ENCODE measurements around the gene DNAJC12.

The DNAJC12 gene

DNA sequence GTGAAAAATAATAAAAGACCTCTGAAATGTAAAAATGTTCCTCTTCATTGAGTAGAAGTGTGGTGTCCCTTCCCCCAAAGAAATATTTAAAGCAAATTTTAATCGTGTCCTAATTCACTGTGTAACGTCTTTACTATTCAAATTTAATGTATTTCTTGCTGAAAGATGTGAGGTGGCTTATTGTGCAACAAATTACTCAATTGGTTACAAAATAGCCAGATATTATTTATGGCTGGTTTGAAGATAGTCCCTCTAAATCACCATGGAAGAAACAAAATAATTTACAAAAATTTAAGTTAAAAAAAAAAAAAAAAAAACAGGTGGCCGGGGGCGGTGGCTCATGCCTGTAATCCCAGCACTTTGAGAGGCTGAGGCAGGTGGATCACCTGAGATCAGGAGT, 43.7 kb downstream of the DNAJC12 start:
- no peak for DNase-seq (ENCODE audit: low read depth)
- TF ChIP-seq, protein P1, sequence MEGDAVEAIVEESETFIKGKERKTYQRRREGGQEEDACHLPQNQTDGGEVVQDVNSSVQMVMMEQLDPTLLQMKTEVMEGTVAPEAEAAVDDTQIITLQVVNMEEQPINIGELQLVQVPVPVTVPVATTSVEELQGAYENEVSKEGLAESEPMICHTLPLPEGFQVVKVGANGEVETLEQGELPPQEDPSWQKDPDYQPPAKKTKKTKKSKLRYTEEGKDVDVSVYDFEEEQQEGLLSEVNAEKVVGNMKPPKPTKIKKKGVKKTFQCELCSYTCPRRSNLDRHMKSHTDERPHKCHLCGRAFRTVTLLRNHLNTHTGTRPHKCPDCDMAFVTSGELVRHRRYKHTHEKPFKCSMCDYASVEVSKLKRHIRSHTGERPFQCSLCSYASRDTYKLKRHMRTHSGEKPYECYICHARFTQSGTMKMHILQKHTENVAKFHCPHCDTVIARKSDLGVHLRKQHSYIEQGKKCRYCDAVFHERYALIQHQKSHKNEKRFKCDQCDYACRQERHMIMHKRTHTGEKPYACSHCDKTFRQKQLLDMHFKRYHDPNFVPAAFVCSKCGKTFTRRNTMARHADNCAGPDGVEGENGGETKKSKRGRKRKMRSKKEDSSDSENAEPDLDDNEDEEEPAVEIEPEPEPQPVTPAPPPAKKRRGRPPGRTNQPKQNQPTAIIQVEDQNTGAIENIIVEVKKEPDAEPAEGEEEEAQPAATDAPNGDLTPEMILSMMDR (IDR thresholded peaks at IDR 0.05; ENCODE audit: control insufficient read depth, insufficient read depth, low read depth, low read length, missing control alignments), result no peak
- no peak overlapping the region for H3K4me3 ChIP-seq (ENCODE audit: control insufficient read depth, low read depth, low read length)

GRCh38 chr10:67793313-67793712, 44.7 kb downstream of the DNAJC12 start:
- H3K4me3 ChIP-seq (ENCODE audit: control insufficient read depth, low read depth, low read length), result no peak overlapping the region
- DNase-seq (ENCODE audit: low read depth), result no peak
- TF ChIP-seq, protein P1 (IDR thresholded peaks at IDR 0.05; ENCODE audit: control insufficient read depth, insufficient read depth, low read depth, low read length, missing control alignments), result no peak

DNA sequence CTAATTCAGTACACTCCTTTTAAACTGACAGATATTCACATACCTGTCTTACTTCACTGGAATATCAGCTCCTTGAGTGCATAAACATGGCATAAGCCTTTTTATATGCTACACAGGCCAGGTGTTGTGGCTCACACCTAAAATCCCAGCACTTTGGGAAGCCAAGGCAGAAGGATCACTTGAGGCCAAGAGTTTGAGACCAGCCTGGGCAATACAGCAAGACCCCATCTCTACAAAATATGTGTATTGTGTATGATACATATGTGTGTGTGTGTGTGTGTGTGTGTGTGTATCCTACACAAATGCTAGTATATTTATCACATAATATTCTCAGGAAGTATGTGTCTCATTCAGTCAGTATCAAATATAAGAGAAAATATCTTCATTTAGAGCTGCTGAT, 45.3 kb downstream of the DNAJC12 start:
- no peak overlapping the region for H3K4me3 ChIP-seq (ENCODE audit: control insufficient read depth, low read depth, low read length)
- no peak for DNase-seq (ENCODE audit: low read depth)
- TF ChIP-seq, protein P1 (IDR thresholded peaks at IDR 0.05; ENCODE audit: control insufficient read depth, insufficient read depth, low read depth, low read length, missing control alignments), result no peak

GRCh38 chr10:67790534-67791408, 47.2 kb downstream of the DNAJC12 start:
- no peak overlapping the region for H3K4me3 ChIP-seq (ENCODE audit: control insufficient read depth, low read depth, low read length)
- TF ChIP-seq, protein P1 (IDR thresholded peaks at IDR 0.05; ENCODE audit: control insufficient read depth, insufficient read depth, low read depth, low read length, missing control alignments), result no peak
- peak; percentile 77 for DNase-seq (ENCODE audit: low read depth)

DNA sequence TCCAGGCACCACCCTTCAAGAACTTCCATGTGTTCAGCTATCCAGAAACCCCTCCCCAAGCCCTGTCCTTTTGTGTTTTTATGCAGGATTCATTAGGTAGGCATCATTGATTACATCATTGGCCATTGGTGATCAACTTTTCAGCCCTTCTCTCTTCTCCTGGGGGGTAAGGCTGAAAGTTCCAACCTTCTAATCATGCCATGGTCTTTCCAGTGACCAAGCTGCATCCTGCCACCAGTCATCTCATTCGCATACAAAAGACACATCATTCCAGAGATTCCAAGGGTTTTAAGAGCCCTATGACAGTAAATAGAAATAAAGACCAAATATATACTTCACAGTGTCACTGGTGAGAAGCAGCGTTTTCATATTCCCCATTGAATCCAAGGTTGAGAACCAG, 48.2 kb downstream of the DNAJC12 start:
- TF ChIP-seq, protein P1 (IDR thresholded peaks at IDR 0.05; ENCODE audit: control insufficient read depth, insufficient read depth, low read depth, low read length, missing control alignments), result no peak
- DNase-seq (ENCODE audit: low read depth), result no peak
- no peak overlapping the region for H3K4me3 ChIP-seq (ENCODE audit: control insufficient read depth, low read depth, low read length)

GRCh38 chr10:67788028-67788886, 49.7 kb downstream of the DNAJC12 start:
- no peak for DNase-seq (ENCODE audit: low read depth)
- H3K4me3 ChIP-seq (ENCODE audit: control insufficient read depth, low read depth, low read length), result no peak overlapping the region
- TF ChIP-seq, protein P1 (IDR thresholded peaks at IDR 0.05; ENCODE audit: control insufficient read depth, insufficient read depth, low read depth, low read length, missing control alignments), result peak; percentile 47
